Epithelial cell of proximal tubule (primary cell): ENCODE data around the gene ZDHHC8. TPM values are rescaled to one million over a fixed set of nuclear protein-coding genes. Genes with fewer than 3 reads are reported as not detected.

Experiments used
- DNase-seq: peaks from one replicate; pipeline ENCODE4 v3.0.0-alpha.2; 2011; ENCODE audit warnings: low read depth
- H3K4me3 ChIP-seq: 2 replicates; pipeline ENCODE4 v1.5.1; 2011; ENCODE audit warnings: low read depth, mild to moderate bottlenecking, low read length
- total RNA-seq: library from RNA; depleted of rRNA; stranded (reverse); fragments of >200 nt; gene quantifications from 2 replicates; pipeline ENCODE4 v1.2.3, GENCODE V29; 2015
- TF ChIP-seq, protein P1 (sequence below): conservative IDR thresholded peaks from 2 replicates; pipeline ENCODE4 v1.5.1; 2012; ENCODE audit warnings: low read depth, mild to moderate bottlenecking, low read length

The ZDHHC8 gene
- total RNA-seq, 1 donor from 2014 or later: 37.8 TPM

DNA sequence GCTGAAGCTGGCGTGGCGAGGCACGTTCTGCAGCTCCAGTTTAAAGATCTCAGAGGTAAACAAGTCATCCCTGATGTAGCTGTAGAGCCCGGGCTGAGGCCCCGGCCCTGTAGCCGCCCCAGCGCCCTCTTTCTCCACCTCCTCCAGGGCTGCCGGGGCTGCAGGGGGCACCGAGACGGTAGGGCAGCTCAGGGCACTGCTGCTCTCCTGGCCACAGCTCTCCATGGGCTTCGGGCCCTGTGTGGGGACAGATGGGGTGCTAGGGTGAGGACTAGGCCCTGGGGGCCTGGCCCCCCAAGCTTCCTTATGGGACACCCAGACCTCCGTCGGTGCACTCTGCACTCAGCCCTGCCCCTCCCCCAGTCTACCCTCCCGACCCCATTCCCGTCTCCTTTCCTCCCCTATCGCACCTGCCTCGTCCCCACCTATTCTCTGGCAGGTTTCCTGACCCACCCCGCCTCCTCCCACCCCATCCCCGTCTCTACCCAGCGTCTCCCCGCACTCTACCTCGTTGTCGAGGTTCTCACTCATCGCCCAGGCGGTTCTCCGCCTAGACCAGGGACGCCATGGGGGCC lies 15.1 kb upstream of the ZDHHC8 start:
- peak overlapping the region; percentile 95 for H3K4me3 ChIP-seq
- no peak for DNase-seq
- TF ChIP-seq, protein P1, sequence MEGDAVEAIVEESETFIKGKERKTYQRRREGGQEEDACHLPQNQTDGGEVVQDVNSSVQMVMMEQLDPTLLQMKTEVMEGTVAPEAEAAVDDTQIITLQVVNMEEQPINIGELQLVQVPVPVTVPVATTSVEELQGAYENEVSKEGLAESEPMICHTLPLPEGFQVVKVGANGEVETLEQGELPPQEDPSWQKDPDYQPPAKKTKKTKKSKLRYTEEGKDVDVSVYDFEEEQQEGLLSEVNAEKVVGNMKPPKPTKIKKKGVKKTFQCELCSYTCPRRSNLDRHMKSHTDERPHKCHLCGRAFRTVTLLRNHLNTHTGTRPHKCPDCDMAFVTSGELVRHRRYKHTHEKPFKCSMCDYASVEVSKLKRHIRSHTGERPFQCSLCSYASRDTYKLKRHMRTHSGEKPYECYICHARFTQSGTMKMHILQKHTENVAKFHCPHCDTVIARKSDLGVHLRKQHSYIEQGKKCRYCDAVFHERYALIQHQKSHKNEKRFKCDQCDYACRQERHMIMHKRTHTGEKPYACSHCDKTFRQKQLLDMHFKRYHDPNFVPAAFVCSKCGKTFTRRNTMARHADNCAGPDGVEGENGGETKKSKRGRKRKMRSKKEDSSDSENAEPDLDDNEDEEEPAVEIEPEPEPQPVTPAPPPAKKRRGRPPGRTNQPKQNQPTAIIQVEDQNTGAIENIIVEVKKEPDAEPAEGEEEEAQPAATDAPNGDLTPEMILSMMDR: no peak

DNA sequence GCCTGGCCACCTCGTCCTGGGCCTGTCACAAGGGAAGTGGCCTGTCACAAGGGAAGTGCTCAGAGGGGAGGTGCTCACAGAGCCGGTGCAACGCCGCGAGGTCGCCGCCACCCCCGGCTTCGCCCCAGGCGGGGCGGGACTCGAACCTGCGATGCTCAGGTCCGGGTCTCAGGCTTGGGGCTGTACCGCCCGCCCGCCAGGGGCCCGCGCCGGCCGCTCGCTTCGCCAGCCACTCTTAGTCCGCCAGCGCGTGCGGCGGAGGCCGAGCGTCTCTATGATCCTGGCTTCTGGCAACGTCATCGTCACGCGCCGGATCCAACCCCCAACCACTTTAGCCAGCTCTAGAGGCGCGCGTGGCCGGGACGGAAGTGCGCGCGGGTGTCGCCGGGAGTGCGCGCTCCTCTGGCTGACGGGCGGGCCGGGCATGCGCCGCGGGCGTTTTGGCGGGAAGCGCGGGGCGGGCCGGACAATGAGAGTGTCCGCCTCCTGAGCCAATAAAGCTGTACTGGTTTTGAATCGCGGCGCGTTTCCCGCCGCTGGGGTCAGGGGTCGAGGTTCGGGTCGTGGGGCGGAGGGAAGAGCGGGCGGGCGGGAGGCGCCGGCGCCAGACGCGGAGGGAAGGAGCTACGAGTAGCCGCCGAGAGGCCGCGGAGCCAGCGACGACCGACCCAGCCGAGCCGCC lies 14.5 kb upstream of the ZDHHC8 start, which contains the start of gene TRMT2A:
TRMT2A (minus strand) TSS at position 276 of the 682 bp plus-strand sequence. CDS start 320 bp downstream, outside the sequence.
- peak; percentile 60 for DNase-seq
- TF ChIP-seq, protein P1: peak; percentile 5
- peak within 1 kb of the TSS; percentile 95 for H3K4me3 ChIP-seq

- DNase-seq: no peak
- TF ChIP-seq, protein P1: no peak
Observed at GRCh38 chr22:20117633-20118299, 13.8 kb upstream of the ZDHHC8 start.

DNA sequence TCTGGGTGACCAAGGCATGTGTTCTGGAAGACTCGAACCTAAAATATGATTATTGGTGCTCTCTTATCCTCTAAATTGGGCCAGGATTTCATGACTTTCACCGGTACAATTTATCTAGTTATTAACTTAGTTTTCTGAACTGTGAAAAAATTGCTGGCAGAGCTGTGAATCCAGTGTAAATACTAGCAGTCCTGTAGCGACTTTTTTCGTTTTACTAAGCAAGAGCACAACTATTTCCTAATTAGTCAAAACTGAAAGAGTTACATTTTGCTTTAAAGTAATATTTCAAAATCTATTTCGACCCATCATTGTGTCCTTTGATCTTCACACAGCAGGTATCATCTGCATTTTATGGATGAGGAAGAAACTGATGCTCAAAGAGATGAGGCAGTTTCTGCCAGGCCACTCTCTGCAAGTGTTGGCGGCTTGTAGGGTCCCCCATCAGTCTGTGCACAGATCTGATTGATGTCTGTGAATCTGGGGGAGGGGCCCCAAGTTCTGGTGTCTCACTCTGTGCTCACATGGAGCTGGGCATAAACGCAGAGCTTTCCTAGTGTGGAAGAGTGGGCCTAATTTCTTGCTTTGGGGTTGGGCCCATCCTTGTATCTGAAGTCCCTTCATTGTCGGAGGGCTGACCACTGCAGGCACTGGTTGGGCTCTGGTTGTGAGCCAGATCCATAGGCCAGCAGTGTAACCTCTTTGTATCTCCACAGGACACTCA lies 13.1 kb upstream of the ZDHHC8 start:
- TF ChIP-seq, protein P1: no peak
- no peak for DNase-seq

More at GRCh38 chr22:20117633-20118299, 13.8 kb upstream of the ZDHHC8 start:
- peak overlapping the region; percentile 95 for H3K4me3 ChIP-seq

GRCh38 chr22:20121856-20122415 lies 9.7 kb upstream of the ZDHHC8 start:
- H3K4me3 ChIP-seq: no peak overlapping the region
- no peak for DNase-seq
- TF ChIP-seq, protein P1: no peak

More for the DNA sequence above, 13.1 kb upstream of the ZDHHC8 start:
- H3K4me3 ChIP-seq: peak overlapping the region; percentile 95

GRCh38 chr22:20123366-20124082 lies 8.1 kb upstream of the ZDHHC8 start:
- TF ChIP-seq, protein P1: no peak
- DNase-seq: no peak
- H3K4me3 ChIP-seq: no peak overlapping the region
